Ureter (tissue), 1 donor: Measurements from ENCODE around the gene CADM2. TPM values are rescaled to one million over a fixed set of nuclear protein-coding genes. Genes with fewer than 3 reads are reported as not detected.
"Not testable (repeated sequence)": the region's sequence is repeated elsewhere in the genome, so short reads cannot be mapped to it uniquely, and the experiment has no call there.

Source experiments
- DNase-seq: peaks from one replicate; pipeline ENCODE4 v3.0.0-alpha.2; 2020; ENCODE audit warnings: low spot score
- total RNA-seq: library from RNA; stranded (reverse); gene quantifications from one replicate; pipeline ENCODE4 v1.2.4, GENCODE V29; 2023
- donor health status: DM: yes; HTN: yes; CAD: no.

CADM2 gene
- total RNA-seq, 1 donor from 2014 or later: 6.9 TPM

DNA sequence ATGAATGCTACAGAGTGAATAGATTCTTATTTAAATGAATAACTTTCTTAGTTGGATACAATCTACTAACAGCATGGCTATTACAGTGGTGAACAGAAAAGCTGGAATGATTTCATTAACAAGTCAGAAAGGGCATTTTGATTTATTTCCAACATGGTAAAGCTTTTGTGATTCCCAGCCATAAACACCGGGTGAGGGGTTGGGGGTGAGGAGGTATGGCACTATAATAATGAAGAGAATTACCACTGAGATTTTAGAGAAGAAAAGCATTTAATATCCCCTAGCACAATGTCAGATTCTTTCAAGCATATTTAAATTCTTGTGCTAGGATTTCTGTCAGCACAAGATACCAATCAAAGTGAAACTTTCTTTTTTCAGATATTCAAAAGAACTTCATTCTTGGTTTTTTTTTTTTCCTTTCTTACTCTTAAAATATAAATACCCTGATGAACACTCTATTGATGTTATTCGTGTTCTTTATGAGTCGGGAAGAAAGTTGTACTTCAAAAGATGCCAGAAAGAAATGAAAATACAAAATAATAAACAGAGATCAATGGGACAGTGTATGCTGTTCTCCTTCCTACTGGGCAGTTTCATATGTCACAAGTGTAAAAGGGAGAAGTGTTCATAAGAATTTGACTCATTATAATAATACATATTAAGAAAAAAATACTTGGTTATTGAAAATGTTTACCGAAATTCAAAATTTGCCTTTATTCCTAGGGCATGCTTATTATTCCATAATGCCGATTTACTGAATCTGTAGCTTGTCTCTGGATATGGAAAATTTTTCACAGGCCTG lies 522.8 kb downstream of the CADM2 start:
- DNase-seq: no peak

DNA sequence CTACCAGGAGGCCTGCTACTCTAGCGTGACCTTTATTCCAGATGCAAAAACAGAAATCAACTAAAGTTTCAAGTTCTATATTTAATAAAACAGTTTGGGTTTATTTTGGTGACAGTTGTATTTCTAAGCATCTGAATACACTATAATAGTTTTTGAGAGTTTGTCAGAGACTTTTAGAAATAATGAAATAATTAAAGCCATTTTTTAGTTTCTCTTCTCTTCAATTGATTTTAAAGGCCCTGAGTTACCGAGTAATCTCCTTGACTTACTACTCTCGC lies 523.4 kb downstream of the CADM2 start:
- DNase-seq: no peak

DNA sequence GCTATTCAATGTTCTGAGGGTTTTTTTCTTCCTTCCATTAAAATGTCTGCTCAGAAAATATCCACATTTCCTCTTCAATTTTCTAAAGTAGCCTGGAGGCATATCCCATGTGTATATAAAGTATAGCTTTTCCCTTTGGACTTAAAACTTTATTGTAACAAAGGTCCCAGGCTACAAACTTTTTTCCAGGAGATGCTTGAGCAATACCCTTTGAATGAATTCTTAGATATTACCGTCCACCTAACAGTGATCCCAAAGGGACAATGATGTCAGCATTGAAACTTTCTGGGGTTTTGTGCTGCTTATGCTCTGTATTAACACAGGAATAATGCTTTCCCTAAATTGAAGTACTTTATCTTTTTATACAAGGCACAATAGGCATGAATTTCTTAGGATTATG lies 525.2 kb downstream of the CADM2 start:
- DNase-seq: no peak

DNA sequence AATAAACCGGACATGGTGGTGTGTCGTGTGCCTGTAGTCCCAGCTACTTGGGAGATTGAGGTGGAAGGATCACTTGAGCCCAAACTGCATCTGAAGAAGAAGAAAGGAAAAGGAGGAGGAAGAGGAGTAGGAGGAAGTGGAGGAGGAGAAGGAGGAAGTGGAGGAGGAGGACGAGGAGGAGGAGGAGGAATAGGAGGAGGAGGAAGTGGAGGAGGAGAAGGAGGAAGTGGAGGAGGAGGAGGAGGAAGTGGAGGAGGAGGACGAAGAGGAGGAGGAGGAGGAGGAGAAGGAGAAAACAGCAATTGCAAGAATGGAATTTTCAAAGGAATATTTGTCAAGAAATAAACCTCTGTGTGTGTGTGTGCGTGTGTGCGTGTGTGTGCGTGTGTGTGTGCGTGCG lies 528.6 kb downstream of the CADM2 start:
- no peak for DNase-seq

DNA sequence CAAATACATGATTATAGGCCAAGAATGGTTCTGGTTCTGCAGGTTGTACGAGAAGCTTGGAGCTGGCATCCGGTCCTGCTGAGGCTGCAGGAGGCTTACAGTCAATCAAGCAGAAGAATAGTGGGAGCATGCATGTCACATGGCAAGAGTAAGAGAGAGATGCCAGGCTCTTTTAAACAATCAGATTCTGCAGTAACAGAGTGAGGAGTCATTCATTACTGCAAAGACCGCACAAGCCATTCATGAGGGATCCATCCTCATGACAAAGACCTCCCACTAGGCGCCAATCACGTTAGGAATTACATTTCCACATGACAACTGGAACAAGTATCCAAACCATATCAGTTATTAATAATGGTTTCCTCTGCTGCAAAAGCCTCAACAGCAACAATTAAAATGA lies 536.8 kb downstream of the CADM2 start:
- no peak for DNase-seq

DNA sequence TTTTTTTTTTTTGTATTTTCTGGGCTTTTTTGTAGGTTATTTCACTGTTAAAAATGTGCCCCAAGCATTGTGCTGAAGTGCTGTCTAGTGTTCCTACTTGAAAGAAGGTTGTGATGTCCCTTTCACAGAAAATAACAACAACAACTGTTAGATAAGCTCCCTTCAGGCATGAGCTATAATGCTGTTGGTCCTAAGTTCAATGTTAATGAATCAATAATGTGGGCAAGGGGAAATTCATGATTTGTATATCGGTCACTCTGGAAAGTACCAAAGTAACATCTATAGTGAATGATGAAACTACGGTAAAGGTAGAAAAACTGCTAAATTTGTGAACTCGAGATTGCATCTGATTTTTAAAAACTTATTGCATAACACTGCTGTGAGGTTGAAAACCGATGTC lies 539.4 kb downstream of the CADM2 start:
- no peak for DNase-seq

DNA sequence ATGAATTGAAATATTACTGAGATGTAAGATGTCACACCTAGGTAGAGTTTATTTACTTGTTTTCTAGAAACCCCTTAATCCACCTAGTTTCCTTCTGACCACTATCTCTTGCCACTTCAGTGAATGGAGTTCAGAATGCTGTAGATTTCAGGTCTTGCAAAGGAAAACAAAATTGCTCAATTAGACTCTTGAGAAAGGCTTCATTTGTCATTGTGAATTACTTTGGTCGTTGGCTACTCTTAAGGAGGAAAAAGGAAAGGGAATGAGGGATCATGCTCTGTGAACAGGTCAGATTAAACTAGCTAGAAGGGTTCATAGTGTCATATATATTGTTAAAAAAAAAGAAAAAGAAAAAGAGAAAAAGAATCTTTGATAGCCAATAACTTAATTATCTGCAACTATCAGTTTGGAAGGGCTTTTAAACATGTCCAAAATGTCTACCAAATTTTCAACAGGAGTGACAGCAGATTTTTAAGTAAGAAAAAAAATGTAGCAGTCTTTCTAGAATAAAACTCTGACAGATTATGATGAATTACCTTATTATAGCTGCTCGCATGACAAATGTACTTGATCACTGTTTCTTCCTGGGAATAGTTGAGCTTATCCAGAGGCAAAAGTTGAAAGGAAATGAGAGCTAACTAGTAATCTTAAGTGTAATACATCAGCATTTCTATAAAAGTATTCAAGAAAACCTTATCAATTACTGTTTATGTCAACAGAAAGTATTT lies 543.5 kb downstream of the CADM2 start:
- DNase-seq: no peak

DNA sequence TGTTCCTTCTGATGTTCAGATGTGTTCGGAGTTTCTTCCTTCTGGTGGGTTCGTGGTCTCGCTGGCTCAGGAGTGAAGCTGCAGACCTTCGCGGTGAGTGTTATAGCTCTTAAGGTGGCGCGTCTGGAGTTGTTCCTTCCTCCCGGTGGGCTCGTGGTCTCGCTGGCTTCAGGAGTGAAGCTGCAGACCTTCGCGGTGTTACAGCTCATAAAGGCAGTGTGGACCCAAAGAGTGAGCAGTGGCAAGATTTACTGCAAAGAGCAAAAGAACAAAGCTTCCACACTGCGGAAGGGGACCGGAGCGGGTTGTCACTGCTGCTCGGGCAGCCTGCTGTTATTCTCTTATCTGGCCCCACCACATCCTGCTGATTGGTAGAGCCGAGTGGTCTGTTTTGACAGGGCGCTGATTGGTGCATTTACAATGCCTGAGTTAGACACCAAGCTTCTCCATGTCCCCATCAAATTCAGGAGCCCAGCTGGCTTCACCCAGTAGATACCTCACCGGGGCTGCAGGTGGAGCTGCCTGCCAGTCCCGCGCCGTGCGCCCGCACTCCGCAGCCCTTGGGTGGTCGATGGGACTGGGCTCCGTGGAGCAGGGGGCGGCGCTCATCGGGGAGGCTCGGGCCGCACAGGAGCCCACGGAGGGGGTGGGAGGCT lies 545.5 kb downstream of the CADM2 start:
- not testable (repeated sequence) for DNase-seq

DNA sequence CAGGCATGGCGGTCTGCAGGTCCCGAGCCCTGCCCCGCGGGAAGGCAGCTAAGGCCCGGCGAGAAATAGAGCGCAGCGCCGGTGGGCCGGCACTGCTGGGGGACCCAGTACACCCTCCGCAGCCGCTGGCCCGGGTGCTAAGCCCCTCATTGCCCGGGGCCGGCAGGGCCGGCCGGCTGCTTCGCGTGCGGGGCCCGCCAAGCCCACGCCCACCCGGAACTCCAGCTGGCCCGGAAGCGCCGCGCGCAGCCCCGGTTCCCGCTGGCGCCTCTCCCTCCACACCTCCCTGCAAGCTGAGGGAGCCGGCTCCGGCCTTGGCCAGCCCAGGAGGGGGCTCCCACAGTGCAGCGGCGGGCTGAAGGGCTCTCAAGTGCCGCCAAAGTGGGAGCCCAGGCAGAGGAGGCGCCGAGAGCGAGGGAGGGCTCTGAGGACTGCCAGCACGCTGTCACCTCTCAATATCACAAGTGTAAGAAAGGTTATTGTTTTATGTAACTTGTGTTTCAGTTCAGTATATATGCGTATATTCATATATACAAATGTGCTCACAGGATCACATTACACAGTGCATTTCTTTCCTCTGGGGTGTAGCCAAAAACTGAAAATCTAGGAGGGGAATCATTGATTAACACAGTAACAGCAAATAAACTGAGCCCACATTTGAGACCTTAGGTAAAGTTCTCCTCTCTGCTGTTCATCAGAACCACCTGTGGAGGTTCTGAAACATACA lies 546.2 kb downstream of the CADM2 start:
- DNase-seq: not testable (repeated sequence)

DNA sequence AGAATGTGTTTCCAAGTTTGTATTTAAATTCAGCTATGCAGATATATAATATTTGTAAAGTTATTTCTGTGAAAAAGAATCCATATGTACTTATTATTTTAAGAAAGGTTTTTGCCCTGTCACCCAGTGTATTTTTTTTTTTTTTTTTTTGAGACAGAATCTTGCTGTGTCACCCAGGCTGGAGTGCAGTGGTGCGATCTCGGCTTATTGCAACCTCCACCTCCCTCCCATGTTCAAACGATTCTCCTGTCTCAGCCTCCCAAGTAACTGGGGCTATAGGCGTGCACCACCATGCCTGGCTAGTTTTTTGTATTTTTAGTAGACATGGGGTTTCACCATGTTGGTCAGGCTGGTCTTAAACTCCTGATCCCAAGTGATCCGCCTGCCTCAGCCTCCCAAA lies 548.3 kb downstream of the CADM2 start:
- DNase-seq: not testable (repeated sequence)

DNA sequence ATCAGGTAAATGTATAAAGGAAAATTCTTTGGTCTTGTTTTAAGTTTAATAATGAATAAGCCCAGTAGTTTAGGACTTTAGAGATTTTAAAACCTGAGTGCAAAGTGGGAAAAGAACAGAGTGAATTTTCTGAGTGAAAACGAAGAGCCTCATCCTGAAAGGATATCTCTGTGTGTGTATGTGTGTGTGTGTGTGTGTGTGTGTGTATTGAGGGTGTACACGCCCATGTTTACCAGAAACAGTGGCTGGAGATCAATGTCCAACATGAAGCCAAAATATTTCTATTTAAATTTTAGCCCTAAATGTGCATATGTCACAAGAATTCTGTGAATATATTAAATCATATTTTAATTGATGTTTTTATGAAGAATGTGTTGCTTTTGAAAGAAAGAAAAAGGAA lies 549.9 kb downstream of the CADM2 start:
- no peak for DNase-seq

DNA sequence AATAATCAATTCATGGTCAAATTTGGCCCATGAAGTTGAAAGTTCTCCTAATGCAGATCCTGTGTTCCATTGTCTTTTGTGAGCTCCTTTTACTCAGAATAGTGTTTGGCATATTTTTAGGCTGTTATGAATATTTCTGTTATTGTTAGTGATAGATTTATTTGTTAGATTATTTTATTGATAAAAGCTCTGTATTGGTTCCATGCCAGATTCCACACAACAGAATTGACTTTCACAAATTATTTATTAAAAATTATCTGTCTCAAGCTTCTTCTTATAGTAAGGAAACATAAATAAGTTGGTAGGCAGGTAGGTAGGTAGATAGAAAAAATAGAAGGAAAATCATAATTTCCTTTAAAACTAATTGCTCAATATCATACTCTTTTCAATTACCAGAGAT lies 557.4 kb downstream of the CADM2 start:
- no peak for DNase-seq

DNA sequence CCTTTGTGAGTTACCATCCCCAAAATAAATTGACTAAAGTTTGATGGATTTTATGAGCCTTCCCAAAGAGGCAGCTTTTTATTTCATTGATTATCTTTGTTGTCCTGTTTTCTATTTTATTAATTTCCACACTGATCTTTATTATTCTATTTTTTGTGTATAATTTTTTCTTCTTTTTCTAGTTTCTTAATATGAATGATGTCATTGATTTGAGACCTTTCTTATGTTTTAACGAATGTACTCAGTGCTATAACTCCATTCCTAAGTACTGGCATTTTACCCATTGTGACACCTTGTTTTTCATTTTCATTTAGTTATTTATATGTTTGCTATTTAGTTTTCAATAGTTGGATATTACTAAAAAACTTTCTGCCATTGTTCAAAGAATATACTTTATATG lies 565.3 kb downstream of the CADM2 start:
- DNase-seq: no peak

DNA sequence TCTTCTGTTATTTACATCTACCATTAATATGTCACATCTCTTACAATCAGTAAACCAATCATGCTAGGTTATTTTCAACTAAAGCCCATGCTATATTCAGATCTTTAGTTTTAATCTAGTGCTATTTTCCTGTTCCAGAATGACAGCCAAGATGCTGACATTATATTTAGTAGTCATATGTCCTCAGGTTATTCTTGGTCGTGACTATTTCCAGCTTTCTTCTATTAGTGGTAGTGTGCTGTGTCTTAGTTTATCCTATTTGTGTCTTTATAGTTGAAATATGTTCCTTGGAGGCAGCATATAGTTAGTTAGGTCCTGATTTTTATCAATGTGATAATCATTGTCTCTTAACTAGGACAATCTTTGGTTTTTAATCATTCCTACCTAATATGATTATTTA lies 566.5 kb downstream of the CADM2 start:
- DNase-seq: no peak

DNA sequence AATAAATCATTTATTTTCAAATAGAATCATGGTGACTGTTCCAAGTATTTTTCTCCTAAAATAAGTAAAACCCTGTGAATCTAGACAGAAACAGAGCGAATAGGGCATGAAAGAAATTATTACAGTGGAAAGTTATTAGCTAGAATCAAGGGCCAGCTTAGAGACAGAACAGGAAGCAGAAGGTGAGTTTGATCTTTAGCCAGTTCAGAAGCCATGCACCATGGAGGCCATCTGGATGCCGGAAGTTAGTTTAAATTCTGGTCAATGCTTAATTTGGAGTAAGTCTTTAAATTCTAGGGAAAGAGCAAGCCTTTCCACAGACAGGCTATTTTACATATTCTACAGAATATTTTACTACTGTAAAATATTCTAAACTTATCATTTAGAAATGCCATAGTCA lies 574.8 kb downstream of the CADM2 start:
- no peak for DNase-seq

DNA sequence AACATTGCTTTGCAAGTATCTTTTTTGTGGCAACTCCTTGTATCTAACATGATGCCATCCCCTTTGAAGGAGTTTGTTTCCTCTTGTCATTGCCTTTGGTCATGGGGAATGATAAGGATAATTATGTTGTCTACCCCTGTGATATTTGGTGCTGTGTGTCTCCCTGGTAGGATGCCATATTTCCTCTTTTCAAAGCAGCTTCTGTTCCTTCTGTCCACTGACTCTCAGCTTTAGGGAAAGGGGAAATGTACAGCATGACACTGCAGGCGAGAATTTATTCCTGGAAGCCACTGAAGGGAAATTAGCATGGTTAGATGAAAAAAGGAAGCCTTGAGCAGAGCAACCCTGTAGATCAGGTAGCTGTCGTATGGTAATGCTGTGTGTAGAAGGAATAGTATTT lies 576.7 kb downstream of the CADM2 start:
- no peak for DNase-seq

DNA sequence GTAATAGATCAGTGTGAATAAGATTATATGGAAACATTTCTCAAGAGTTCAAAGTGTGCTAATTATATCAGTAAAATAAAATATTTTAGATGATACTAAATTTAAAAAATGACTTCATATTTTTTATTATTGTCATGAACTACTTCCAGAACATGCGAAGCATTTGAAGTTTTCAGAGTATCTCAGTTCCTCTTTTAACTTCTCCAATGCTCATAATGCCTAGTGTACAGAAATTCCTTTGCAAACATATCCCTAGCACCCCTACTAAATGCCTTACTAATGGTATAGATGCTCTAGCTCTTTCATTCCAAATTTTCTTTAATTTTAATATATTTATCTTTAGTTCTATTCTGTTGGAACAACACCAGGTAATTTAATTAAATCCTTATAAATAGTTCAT lies 580.4 kb downstream of the CADM2 start:
- DNase-seq: no peak

DNA sequence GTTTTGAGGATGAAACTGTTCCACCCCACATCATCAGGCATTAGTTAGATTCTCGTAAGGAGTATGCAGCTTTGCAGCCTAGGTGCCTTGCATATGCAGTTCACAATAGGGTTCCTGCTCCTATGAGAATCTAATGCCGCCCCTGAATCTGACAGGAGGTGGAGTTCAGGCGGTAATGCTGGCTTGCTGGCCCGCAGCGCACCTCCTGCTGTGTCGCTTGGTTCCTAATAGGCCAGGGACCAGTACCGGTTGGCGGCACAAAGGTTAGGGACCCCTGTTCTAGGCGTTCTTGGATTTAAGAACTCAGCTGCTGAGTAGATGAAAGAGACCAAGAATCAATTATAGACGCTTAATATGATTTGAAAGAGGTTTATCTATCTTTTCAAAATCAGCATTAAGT lies 595.4 kb downstream of the CADM2 start:
- DNase-seq: no peak

DNA sequence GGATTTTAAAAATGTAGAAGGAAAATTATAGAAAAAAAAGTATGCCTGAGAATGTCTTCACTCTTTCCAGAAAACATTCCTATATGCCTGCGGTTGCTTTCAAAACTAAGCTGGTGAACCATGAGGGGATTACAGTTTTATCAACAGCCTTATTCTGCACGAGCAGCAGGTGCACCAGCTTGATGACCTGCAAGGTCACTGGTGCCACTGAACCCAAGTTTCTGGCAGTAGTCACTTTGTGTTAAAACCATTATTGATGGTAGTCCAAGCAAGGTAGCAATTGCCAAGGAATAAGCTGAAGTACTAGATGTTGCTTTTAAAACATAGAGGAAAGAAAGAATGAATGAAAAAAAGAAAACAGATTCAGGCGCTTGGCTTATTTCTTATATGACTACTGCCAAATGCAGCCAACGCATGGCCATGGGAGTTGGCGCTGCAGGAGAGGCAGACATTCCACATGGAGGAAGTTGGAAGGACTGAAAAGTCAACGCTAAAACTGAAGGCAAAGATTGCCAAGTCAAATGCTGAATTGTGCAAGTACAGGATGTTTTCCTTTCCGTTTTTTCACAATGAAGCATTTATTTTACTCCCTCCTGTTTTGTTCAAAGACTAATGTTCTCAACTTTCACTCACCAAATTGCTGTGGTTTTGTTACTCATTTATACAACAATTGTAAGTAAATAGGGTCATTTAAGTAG lies 601.4 kb downstream of the CADM2 start:
- DNase-seq: no peak

DNA sequence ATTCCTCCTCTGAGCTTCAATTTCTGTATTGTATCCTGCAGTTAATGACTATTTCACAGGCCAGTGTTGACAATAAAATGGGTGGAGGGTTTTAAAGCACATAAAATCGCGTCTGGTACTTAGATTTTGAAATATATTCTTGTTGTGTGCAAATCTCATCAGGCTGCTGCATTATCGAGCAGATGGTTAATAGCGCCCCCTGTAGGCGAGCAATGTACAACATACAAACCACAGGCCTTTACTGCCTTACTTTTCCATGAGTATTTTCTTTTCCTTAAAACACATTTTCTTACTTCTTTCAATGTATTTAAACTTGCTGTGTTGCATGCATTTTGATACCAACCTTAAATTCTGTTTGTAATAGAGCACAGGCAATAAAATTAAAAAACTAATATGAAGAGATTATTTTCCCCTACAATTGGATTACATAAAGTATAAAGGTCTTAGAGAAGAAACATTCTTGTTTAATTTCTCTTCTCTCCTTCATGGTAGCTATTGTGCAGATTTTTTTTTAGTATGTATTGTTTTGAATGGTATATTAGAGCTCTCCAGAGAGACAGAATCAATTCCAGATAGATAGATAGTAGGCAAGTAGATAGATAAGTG lies 608.4 kb downstream of the CADM2 start:
- no peak for DNase-seq

DNA sequence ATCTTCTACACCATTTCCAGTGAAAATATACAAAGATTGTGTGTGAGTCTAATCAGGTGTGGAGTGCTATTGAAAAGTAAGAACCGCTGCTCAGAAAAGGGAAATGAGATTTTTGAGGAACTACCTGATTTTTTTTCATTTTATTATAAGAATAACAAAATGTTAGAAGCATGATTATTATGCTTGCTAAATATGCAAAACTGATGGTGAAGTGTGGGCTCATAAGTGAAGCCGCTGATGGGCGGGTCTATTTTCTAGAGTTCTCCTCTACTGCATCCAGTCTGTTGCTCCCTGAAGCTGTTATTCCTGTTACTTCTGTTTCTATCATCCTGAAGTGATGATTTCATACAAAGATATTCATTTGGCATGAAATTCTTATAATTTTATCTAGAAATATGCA lies 612.0 kb downstream of the CADM2 start:
- DNase-seq: no peak
